Activated CD4-positive, CD25-positive, alpha-beta regulatory T cell (primary cell): ENCODE data around the gene DNAJC10.
"Not testable (repeated sequence)": the region's sequence is repeated elsewhere in the genome, so short reads cannot be mapped to it uniquely, and the experiment has no call there.

Source experiments
- DNase-seq, 4 experiments: peaks; one replicate each; lab custom pipeline; 2025; lab: John Stamatoyannopoulos, UW

Gene DNAJC10

DNA sequence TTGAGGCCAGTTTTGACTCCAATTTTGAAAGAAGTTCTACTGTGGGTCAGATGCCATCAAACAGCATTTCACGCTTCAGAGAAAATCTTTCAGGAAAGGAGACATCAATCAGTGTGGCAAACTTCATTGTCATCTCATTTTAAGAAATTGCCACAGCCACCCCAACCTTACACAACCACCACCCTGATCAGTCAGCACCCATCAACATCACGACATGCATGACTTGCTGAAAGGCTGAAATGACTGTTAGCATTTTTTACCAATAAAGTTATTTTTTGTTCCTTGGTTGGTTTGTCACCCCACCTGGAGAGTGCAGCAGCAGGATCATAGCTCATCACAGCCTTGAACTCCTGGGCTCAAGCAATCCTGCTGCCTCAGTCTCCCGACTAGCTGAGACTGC is 10.4 kb downstream of the DNAJC10 start:
- no peak for DNase-seq

DNA sequence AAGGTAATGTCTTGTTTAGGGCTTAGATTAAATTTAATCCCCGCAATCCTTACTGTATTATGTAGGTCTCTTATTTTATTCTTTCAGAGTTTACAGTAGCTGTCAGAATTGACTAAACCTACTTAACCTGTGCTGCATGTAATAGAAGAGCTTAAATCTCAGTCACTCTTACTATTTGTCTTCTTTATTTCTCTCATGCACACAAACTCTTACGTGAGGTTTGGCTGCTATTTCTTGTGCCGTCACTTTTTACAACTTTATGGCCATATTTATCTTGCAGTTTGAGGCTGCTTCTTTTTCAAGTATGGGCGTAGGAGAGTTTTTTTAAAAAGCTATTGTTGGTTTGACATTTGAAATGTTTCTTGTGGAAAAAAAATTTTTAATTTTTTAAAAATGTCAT is 12.0 kb downstream of the DNAJC10 start:
- DNase-seq, result no peak

DNA sequence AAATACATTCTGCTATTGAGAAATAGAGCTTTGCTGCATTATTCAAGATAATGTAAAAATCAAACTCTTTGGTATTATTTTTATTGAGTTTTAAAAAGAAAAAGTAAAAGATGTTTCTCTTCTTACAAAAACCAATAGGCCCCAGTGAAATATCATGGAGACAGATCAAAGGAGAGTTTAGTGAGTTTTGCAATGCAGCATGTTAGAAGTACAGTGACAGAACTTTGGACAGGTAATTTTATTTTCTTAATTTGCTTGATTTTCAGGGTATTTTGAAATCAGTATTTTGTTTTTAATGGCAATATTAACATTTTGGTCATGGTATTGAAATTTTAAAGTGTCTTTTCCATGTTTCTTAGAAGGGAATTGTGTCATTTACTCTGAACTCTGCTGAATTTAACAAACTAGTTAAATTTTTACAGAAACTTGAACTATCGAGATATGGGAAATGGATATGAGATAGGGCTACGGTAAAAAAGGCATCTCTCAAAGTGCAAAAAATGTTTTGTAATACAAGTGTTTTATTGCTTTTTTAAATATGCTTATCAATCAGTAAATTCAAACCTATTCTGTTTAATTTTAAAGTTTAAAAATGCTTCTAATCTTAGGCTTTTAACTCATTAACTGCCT is 13.8 kb downstream of the DNAJC10 start:
- no peak for DNase-seq

DNA sequence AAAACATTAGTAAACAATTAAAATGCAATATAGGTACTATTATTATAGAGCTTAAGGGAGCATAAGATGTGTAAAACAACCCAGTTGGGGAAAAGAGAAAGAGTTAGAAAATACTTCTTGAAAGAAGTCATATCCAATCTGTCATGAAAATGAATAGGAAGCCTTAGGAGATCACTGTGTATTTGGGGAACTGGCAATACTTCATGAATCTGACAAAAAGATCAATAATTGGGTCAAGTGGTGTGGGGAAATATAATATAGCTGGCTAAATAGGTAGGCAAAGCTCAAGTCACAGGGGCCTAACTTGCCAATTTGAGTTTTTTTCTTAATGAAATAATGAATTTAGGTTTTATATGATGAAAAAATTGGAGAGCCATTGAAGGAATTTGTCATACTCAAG is 14.4 kb downstream of the DNAJC10 start:
- DNase-seq, result no peak

DNA sequence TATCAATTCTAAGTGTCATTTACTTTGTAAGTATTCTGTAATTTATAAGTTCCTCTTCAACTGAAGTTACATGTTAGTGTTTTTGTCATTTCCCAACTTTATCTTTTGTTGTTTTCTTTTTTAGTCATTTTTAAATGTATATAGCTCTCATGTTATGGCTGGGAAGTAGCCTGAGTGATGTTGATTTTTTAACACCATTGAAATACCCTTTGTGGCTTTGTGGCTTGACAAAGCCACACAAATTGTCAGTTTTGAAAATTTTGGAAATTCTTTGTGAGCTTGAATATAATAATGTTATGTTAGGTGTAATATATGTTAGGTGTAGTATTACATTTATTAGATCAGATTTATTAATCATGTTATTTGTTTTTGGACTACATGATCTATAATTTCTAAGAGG is 16.7 kb downstream of the DNAJC10 start:
- no peak for DNase-seq

DNA sequence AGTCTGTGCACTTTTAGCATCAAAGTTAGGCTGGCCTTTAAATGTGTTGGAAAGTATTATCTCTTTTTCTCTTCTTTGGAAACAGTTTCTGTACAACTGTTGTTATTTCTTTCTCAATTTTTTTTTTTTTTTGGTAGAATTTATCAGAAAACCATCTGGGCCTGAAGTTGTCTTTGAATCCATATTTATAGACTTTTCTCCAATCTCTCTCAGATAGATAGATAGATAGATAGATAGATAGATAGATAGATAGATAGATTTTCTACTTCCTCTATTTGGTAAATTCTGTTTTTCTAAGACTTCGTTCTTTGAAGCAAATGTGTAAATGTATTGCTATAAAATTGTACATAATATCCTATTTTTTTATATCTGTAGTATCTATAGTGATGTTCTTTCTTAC is 17.5 kb downstream of the DNAJC10 start:
- no peak for DNase-seq

DNA sequence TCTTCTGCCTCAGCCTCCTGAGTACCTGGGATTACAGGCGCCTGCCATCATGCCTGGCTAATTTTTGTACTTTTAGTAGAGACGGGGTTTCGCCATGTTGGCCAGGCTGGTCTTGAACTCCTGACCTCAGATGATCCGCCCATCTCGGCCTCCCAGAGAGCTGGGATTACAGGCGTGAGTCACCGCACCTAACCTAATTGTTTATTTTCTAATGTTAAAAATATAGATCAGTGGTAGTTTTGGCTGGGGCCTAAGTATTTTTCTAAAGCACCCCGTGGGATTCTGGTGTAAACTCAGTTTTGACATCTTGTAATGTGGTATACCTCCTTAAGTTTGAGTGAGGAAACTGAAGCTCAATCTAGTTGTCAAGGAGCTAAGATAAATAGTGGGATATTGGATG is 20.8 kb downstream of the DNAJC10 start:
- DNase-seq, result not testable (repeated sequence)

DNA sequence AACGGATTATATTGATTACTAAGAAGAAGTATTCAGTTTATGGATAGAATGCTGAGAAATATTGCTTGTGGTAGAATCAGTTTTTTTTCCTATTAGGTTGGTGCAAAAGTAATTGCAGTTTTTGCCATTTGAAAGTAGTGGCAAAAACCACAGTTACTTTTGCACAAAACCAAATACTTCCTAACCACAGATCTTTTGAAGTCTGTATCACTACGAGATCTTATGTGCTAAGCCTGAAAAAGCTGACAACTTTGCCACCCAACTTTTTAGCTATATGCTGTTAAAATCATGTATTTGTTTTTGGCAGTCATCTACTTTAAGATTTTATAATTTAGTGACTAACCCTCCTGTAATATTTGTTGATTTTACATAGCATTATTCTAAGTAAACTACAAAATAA is 24.6 kb downstream of the DNAJC10 start:
- DNase-seq, result no peak

DNA sequence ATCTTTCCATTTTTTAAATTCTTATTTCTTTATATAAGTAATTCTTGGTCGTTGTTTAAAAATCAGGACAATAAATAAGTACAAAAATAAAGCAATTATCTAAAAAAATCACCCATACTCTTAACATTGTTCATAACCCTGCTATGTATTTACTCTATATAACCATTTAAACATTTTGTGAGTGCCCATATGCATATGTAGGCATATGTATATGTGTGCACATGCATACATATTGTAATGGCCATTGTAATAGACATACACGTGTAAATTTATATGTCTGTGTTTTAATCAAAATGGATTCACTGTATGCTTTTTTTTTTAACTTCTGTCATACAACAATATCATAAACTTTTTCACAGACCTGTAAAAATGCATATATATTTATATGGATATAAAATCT is 25.6 kb downstream of the DNAJC10 start:
- DNase-seq, result no peak

DNA sequence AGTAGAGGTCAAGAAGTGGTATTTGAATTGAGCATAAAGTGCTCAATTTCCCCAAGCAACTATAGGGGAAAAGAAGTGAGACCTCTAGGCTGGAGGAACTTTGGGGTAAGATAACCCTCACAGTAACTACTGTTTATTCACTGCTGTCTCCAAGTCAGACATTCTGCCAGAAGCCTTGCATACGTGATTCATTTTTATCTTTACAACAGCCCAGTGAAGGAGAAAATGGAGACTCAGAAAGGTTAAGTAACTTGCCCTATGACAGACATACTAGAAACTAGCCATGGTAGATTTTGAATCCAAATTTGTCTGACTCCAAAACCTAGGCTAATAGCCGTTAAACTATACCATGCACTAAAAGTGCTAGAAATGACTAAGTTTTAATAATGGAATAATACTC is 28.4 kb downstream of the DNAJC10 start:
- DNase-seq, result no peak

DNA sequence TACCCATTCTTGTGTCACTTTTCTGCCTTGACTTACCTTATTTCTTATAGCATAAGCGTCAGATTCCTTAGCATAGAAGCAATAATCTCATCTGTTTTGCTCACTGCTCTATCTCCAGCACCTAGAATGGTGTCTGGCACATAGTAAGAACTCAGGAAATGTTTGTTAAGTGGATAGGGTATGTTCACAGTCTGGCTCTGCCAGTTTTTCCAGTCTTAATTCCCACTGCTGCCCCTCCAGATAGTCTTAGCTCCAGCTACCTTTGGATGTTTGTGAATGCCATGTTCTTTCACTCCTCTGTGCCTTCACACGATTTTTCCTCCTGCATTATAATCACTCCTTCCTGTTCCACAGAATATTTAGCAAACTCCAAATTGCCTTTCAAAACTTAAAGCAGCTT is 29.0 kb downstream of the DNAJC10 start:
- no peak for DNase-seq

DNA sequence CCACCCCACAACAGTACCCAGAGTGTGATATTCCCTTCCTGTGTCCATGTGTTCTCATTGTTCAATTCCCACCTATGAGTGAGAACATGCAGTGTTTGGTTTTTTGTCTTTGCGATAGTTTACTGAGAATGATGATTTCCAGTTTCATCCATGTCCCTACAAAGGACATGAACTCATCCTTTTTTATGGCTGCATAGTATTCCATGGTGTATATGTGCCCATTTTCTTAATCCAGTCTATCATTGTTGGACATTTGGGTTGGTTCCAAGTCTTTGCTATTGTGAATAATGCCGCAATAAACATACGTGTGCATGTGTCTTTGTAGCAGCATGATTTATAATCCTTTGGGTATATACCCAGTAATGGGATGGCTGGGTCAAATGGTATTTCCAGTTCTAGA is 29.8 kb downstream of the DNAJC10 start:
- not testable (repeated sequence) for DNase-seq

DNA sequence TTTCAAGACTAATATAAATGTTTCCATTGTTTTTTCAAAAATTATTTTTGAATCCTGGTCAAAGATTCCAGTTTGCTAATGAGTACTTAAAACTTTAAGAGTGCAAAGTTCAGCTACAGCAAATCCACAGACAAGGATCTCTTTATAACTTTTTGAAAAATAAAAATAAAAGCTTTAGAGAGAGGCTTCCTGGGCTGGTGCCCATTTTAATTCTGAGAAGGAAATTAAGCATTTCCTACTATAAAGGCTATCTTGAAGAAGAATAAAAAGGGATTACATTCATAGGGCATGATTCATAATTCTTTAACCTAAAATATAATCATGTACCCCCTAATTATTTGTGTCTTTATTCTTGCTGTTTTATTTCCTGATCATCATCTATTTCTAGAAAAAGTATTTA is 38.2 kb downstream of the DNAJC10 start:
- no peak for DNase-seq

DNA sequence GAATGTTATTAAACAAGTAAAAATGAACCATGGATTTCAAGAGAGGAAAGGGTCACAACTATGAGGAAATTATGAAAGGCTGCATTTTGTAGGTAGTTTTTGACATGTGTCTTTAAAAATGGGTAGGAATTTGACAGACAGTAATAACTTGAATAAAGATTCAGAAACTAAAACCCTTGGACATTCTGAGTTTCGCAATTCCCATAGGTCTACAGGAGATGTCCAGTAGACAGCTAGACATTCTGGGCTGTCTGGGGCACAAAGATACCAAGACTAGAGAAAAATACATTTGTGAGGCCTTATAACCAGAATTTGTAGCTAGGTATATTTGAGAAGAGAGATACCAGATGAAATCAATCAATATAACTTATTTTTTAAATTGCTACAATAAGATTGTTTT is 42.3 kb downstream of the DNAJC10 start:
- DNase-seq, result no peak

DNA sequence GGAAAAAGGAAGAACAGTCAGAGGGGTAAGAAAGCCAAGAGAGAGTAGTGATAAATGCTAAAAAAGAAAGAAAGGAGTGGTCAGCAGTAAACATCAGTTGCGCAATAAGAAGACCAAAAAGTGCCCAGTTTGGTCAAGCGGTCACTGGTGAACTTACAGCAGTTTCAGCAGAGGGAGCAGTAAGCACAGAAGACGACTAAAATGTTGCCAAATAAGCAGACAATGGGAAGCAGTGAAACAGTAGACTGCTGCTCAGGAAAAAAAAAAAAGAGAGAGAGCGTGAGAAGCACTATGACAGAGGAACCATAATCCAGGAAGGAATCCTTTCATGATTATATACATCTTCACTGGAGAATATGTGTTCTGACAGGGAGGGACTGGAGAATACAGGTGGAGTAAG is 45.8 kb downstream of the DNAJC10 start:
- no peak for DNase-seq

DNA sequence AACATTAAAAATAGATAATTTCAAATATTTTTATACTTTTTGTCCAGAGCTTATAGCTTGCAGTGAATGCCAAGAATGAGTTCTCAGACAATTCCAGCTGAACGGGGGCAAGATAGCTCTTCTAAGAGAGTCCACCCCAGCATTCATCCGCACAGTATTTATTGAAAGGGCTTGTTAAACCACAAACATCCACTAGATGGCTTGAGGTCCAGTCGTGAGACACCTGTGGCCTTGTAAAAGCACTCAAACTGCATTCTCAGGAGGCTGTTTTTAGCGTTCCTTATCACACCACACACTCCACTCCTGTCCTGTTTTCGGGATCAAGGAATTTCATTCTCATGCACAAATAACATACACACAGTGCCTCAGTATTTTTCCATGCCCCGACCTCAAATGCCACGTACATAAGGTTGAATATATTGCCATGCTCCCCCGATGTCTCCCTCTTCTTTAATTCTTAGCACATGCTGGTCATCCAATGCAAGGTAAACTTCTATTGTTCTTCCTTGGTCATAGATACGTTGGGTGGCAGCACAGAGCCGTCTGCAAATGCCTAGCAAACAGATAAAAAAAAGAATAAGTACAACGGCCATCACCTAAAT is 47.4 kb downstream of the DNAJC10 start:
- DNase-seq, result no peak

DNA sequence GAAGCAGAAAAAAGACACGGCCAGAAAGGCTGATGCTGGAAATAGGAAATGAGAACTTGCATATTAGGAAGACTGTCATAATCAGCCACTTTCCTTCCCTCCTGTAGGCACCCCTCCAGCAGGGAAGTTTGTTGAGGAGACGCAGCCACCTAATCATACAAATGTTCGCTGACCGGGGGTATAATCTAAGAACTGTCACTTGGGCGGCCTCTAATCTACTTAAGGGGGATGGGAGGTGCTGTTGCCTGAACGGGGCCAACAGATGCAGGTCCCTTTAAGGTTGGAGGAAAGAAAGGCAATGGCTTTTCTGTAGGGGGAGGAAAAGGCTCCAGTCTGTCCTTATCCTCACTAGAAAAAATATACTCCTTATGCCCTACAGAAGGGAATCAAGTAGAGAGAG is 50.6 kb downstream of the DNAJC10 start:
- no peak for DNase-seq

DNA sequence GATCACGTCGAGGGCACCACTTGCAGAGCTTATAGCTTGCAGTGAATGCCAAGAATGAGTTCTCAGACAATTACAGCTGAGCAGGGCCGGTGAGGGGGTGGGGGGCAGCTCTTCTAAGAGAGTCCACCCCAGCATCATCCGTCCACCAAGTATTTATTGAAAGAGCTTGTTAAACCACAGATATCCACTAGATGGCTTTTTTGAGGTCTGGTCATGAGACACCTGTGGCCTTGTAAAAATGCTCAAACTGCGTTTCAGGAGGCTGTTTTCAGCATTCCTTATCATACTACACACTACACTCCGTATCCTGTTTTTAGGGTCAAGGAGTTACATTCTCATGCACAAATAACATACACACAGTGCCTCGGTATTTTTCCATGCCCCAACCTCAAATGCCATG is 51.5 kb downstream of the DNAJC10 start:
- no peak for DNase-seq

DNA sequence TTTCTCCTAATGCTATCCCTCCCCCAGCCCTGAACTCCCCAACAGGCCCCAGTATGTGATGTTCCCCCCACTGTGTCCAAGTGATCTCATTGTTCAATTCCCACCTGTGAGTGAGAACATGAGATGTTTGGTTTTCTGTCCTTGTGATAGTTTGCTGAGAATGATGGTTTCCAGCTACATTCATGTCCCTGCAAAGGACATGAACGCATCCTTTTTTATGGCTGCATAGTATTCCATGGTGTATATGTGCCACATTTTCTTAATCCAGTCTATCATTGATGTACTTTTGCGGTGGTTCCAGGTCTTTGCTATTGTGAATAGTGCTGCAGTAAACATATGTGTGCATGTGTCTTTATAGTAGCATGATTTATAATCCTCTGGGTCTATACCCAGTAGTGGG is 52.9 kb downstream of the DNAJC10 start:
- not testable (repeated sequence) for DNase-seq

DNA sequence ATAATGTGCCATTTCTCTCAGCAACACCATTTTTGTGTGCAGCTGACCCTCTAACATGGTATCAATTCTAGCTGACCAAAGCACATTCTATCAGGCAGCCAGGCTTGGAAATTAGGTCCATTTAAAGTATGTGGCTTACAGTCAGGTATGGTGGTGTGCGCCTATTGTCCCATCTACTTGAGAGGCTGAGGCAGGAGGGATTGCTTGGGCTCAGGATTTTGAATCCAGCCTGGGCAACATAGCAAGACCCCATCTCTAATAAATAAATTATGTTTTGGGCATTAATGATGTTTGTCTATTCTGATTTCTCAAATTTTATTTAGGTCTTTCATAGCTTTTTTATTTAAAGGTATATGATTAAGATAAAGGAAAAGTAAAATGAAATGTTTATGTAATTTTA is 63.3 kb downstream of the DNAJC10 start:
- DNase-seq, result no peak

DNA sequence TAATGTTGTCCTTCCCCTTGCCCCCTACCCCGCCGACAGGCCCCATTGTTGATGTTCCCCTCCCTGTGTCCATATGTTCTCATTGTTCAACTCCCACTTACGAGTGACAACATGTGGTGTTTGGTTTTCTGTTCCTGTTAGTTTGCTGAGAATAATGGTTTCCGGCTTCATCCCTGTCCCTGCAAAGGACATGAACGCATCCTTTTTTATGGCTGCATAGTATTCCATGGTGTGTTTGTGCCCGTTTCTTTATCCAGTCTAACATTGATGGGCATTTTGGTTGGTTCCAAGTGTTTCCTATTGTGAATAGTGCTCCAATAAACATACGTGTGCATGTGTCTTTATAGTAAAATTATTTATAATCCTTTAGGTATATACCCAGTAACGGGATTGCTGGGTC is 65.0 kb downstream of the DNAJC10 start:
- not testable (repeated sequence) for DNase-seq

DNA sequence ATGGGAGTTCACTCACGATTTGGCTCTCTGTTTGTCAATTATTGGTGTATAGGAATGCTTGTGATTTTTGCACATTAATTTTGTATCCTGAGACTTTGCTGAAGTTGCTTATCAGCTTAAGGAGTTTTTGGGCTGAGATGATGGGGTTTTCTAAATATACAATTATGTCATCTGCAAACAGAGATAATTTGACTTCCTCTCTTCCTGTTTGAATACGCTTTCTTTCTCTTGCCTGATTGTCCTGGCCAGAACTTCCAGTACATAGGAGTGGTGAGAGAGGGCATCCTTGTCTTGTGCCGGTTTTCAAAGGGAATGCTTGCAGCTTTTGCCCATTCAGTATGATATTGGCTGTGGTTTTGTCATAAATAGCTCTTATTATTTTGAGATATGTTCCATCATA is 66.6 kb downstream of the DNAJC10 start:
- DNase-seq, result not testable (repeated sequence)

DNA sequence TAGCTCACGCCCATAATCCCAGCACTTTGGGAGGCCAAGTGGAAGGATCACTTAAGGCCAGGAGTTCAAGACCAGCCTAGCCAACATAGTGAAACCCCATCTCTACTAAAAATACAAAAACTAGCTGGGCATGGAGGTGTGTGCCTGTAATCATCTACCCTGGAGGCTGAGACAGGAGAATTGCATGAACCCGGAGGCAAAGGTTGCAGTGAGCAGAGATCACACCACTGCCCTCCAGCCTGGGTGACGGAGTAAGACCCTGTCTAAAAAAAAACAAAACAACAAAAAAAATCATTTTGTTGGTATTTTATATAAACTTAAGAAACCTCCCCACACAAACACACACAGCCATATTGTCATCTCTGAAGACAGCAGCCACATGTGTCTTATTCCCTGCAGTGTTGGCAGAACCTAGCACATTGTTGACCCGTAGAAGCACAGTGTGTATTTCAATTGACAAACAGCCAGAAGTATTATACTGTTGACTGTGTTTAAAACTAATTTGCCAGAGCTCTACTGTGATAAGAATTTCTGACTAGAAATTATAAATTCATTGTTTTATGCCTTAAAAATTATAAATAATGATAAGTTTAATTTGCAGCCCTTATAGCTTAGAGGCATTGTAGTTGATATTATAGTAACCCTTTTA is 68.1 kb downstream of the DNAJC10 start:
- DNase-seq, result no peak

DNA sequence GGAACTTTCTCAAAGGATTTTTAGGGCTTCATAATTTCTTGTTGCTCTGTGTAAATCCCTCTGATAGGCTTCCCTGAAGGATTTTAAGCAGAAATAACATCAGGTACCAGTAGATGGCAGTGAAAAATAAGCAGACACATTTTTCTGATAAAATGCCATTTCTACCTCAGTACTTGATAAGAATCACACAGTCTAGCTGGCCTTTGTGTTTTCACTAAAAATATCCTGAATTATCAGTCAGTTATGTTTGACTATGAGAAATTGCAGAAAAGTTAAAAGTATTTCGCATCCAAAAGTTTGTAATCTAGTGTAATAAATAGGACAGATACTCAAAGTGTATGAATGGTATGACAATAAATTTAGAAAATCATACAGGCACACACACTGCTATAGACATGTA is 68.7 kb downstream of the DNAJC10 start:
- no peak for DNase-seq
